ENCODE measurements around the gene NFASC.

- TF ChIP-seq CTCF (conservative IDR thresholded peaks at IDR 0.05; ENCODE audit: low read depth, low read length) = no peak
- no peak for TF ChIP-seq EZH2 (IDR thresholded peaks at IDR 0.05; ENCODE audit: low read length, unreplicated experiment)
Measured at GRCh38 chr1:205057808-205058575, 187.3 kb downstream of the NFASC start.
